ENCODE data around the gene USP47. TPM values are rescaled to one million over a fixed set of nuclear protein-coding genes. Genes with fewer than 3 reads are reported as not detected.

Gene USP47
- total and polyA plus RNA-seq, 10 donors, result 13.7 to 80.8 (median 48.2) TPM

DNA sequence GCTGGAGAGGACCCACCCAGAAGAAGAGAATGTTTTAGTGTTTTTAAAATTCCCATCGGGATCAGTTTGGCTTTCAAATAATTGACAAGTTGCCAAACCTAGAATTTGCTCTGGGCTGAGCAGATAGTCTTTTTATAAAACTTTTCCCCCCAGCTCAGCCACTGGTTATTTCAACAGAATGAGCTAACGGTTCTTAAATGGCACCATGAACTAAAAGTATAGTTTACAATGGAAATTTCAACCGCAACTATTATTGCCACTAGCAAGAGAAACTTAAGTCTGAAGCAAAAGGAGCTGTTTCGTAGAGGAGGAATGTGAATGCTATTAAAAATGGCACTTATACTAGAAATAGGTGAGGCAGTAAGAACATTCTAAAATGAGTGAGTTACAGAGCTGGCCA is 163.3 kb downstream of the USP47 start:
- Histone ChIP-seq H3K27ac (no peak overlapping the region), H3K4me1 (peaks cover 0 to 25% (median 18%) of the 10 kb centered on the region in 6 donors), H3K36me3 (no peaks in the 10 kb centered on the region), H3K9me3 (no peaks in the 10 kb centered on the region), H3K27me3 (replicated peaks in 1 of 7) (peaks cover 0 to 60% (median 29%) of the 10 kb centered on the region in 7 donors), H3K4me3 (no peak overlapping the region)
- intact Hi-C loops (cut with DNase I; ENCODE audit: low total_unique reads), result no loop called here
- WGBS, 5 donors, result 84 to 92% (median 87%) methylated on average over 4 of the region's 4 CpGs
- DNase-seq, result no peak
- TF ChIP-seq, protein P1, sequence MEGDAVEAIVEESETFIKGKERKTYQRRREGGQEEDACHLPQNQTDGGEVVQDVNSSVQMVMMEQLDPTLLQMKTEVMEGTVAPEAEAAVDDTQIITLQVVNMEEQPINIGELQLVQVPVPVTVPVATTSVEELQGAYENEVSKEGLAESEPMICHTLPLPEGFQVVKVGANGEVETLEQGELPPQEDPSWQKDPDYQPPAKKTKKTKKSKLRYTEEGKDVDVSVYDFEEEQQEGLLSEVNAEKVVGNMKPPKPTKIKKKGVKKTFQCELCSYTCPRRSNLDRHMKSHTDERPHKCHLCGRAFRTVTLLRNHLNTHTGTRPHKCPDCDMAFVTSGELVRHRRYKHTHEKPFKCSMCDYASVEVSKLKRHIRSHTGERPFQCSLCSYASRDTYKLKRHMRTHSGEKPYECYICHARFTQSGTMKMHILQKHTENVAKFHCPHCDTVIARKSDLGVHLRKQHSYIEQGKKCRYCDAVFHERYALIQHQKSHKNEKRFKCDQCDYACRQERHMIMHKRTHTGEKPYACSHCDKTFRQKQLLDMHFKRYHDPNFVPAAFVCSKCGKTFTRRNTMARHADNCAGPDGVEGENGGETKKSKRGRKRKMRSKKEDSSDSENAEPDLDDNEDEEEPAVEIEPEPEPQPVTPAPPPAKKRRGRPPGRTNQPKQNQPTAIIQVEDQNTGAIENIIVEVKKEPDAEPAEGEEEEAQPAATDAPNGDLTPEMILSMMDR (IDR thresholded peaks at IDR 0.05 in 8 of 11, conservative IDR thresholded peaks at IDR 0.05 in 3 of 11), result no peak
- no peak for TF ChIP-seq POLR2AphosphoS5 (IDR thresholded peaks at IDR 0.05)
- TF ChIP-seq POLR2A (IDR thresholded peaks at IDR 0.05), result no peak

DNA sequence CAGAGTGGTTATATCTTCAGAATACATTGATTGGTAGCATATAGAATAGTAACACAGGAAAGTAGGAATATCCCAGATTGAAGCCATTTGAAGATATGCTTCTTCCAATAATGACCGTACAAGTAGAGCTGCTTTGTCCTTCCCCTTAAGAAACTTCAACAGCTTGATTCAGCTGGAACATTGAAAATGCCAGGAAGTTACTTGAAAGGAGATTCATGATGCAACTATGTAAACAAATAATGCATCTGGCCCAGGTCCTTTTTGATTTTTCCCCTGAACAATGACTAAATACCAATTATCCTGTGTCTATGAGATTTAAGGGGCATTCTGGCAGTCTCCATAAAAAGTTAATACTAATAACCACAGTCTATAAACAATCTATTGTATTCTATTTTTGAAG is 163.7 kb downstream of the USP47 start:
- Histone ChIP-seq H3K27ac (no peak overlapping the region), H3K9me3 (no peaks in the 10 kb centered on the region), H3K27me3 (replicated peaks in 1 of 7) (peaks cover 0 to 64% (median 29%) of the 10 kb centered on the region in 7 donors), H3K36me3 (no peaks in the 10 kb centered on the region), H3K4me3 (no peak overlapping the region), H3K4me1 (peaks cover 0 to 25% (median 18%) of the 10 kb centered on the region in 6 donors)
- intact Hi-C loops (cut with DNase I; ENCODE audit: low total_unique reads), result no loop called here
- TF ChIP-seq POLR2A (IDR thresholded peaks at IDR 0.05) (no peak), POLR2AphosphoS5 (IDR thresholded peaks at IDR 0.05) (no peak)
- TF ChIP-seq, protein P1 (IDR thresholded peaks at IDR 0.05 in 8 of 11, conservative IDR thresholded peaks at IDR 0.05 in 3 of 11), result no peak
- DNase-seq, result no peak
- 72 to 85% (median 73%) methylated on average over 1 of the region's 1 CpG for WGBS, 5 donors

DNA sequence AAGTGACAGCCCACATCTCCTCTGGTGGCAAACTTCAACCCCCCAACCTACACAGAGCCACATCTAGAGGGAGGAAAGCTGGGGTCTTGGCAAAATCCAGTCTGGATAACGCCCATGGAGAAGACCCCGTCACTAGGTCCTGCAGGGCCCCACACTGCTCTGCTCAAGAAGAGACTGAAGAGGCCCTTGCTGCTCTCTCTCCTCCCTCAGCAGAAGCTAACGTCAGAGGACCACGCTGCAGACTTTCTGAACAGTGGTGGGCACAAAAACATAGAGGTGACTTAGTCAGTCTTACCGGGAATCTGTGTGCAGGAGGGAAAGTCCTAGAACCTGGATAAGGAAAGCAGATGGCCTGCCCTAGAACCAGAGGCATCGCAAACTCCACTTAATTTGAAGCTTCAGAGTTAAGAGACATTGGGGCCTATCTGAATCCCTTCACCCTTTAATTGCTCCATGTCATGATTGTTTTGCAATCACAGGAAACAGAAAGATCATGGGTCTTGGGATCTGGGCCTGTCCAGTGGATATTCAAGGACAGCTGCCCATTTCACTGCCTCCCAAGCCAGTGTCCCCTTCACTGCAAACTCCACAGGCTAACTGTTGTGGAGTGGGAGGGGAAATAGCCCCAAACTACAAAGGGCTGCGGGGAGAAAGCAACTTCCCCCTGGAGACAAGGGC is 164.9 kb downstream of the USP47 start:
- peak overlapping the region in 5 of 8 donors; percentile 21 to 70 (median 61) for H3K27ac ChIP-seq
- no peak for DNase-seq
- intact Hi-C loops (cut with DNase I; ENCODE audit: low total_unique reads), result no loop called here

DNA sequence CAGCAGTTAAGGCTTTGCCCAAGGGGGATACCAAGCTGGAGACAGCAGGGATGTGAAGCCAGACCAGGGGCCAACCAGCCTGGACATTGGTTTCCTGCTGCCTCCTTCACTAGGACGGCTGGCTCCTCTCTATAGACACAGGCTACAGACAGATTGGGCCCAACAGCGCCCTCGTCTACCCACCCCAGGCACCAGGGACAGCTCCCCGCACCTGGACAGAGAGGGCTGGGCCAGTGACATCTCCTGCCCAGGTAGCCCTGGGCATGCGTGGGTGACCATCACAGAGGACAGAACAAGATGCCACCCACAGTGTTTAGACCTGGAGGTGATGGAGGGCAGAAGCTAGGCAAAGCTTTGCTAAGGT is 165.4 kb downstream of the USP47 start:
- Histone ChIP-seq H3K9me3 (no peaks in the 10 kb centered on the region), H3K36me3 (no peaks in the 10 kb centered on the region), H3K4me1 (peaks cover 0 to 25% (median 18%) of the 10 kb centered on the region in 6 donors), H3K27ac (peak overlapping the region in 5 of 8 donors; percentile 21 to 70 (median 61)), H3K27me3 (replicated peaks in 1 of 7) (peaks cover 2 to 80% (median 29%) of the 10 kb centered on the region in 7 donors), H3K4me3 (peak overlapping the region in 2 of 8 donors; percentile 36 to 43)
- intact Hi-C loops (cut with DNase I; ENCODE audit: low total_unique reads), result no loop called here
- DNase-seq, result no peak
- 74 to 91% (median 86%) methylated on average over 5 of the region's 5 CpGs for WGBS, 5 donors
- TF ChIP-seq POLR2A (IDR thresholded peaks at IDR 0.05), result no peak
- TF ChIP-seq POLR2AphosphoS5 (IDR thresholded peaks at IDR 0.05), result no peak
- TF ChIP-seq, protein P1 (IDR thresholded peaks at IDR 0.05 in 8 of 11, conservative IDR thresholded peaks at IDR 0.05 in 3 of 11), result no peak

More for the DNA sequence above, 164.9 kb downstream of the USP47 start:
- 77 to 94% (median 88%) methylated on average over 7 of the region's 7 CpGs for WGBS, 5 donors
- TF ChIP-seq POLR2A (IDR thresholded peaks at IDR 0.05), result no peak
- TF ChIP-seq POLR2AphosphoS5 (IDR thresholded peaks at IDR 0.05), result no peak
- TF ChIP-seq, protein P1 (IDR thresholded peaks at IDR 0.05 in 8 of 11, conservative IDR thresholded peaks at IDR 0.05 in 3 of 11), result no peak
- Histone ChIP-seq H3K4me1 (peaks cover 0 to 25% (median 18%) of the 10 kb centered on the region in 6 donors), H3K4me3 (no peak overlapping the region), H3K27me3 (replicated peaks in 1 of 7) (peaks cover 2 to 75% (median 29%) of the 10 kb centered on the region in 7 donors), H3K9me3 (no peaks in the 10 kb centered on the region), H3K36me3 (no peaks in the 10 kb centered on the region)

Measured in spleen (tissue), 11 donors.